ENCODE results near the gene PFKM. TPM values are rescaled to one million over a fixed set of nuclear protein-coding genes. Genes with fewer than 3 reads are reported as not detected.
A peak's percentile ranks its signal among the peaks of the same experiment; 100 is the strongest.
"Not testable (repeated sequence)": the region's sequence is repeated elsewhere in the genome, so short reads cannot be mapped to it uniquely, and the experiment has no call there.

The PFKM gene
- total RNA-seq, 2 experiments from 2014 or later, result 25.0 to 28.3 TPM

- Mint-ChIP-seq H3K27me3 (no peaks in the 10 kb centered on the region), H3K36me3 (peaks cover 32% of the 10 kb centered on the region), H3K27ac (no peak overlapping the region), H3K9me3 (ENCODE audit: low read depth) (no peaks in the 10 kb centered on the region), H3K4me1 (no peaks in the 10 kb centered on the region), H3K4me3 (no peak overlapping the region)
- ATAC-seq (no peak), DNase-seq (no peak)
- CTCF ChIA-PET, result interaction anchor here (1.0 to 1.2 kb wide), 2 partner anchors 17 to 181 kb away, joined by 3 read pairs; no protein-coding TSS in a partner anchor
These were observed 32.8 kb upstream of the PFKM start for GRCh38 chr12:48086327-48086726.

GRCh38 chr12:48092611-48093010 is 26.6 kb upstream of the PFKM start:
- Mint-ChIP-seq H3K4me3 (no peak overlapping the region), H3K36me3 (peaks cover 24% of the 10 kb centered on the region), H3K9me3 (ENCODE audit: low read depth) (no peaks in the 10 kb centered on the region), H3K27me3 (no peaks in the 10 kb centered on the region), H3K4me1 (peaks cover 2% of the 10 kb centered on the region), H3K27ac (no peak overlapping the region)
- ATAC-seq, result no peak
- CTCF ChIA-PET, result no interaction called here
- no peak for DNase-seq

GRCh38 chr12:48104531-48104930 is 14.6 kb upstream of the PFKM start:
- DNase-seq (no peak), ATAC-seq (no peak)
- Mint-ChIP-seq H3K9me3 (ENCODE audit: low read depth) (no peaks in the 10 kb centered on the region), H3K27ac (peak overlapping the region; percentile 86), H3K36me3 (peaks cover 8% of the 10 kb centered on the region), H3K27me3 (no peaks in the 10 kb centered on the region), H3K4me3 (peak overlapping the region; percentile 89), H3K4me1 (peaks cover 51% of the 10 kb centered on the region)
- CTCF ChIA-PET, result interaction anchor here (1.2 to 3.3 kb wide), 3 partner anchors 45 to 79 kb away, joined by 3 to 13 read pairs (median 3); partner anchors contain the start of gene CCDC184

GRCh38 chr12:48105321-48105866 is 13.8 kb upstream of the PFKM start:
- no peaks in the 10 kb centered on the region for H3K27me3 Mint-ChIP-seq
- peaks cover 57% of the 10 kb centered on the region for H3K4me1 Mint-ChIP-seq
- peak overlapping the region; percentile 89 for H3K4me3 Mint-ChIP-seq
- no peaks in the 10 kb centered on the region for H3K9me3 Mint-ChIP-seq (ENCODE audit: low read depth)
- ATAC-seq (peak; percentile 35), DNase-seq (no peak)
- peaks cover 6% of the 10 kb centered on the region for H3K36me3 Mint-ChIP-seq
- peak overlapping the region; percentile 86 for H3K27ac Mint-ChIP-seq
- CTCF ChIA-PET, result interaction anchor here (0.7 to 3.3 kb wide), 8 partner anchors 14 to 78 kb away, joined by 3 to 13 read pairs (median 3); partner anchors contain the start of genes ASB8 and CCDC184

GRCh38 chr12:48105867-48106680 is 13.1 kb upstream of the PFKM start, which contains the start of gene SENP1:
Gene SENP1 (minus strand): TSS chr12:48106079. CDS start chr12:48101472, 4,607 bp downstream.
- peak; percentile 93 for DNase-seq
- Mint-ChIP-seq H3K27ac (peak within 1 kb of the TSS; percentile 86), H3K4me3 (peak within 1 kb of the TSS; percentile 89), H3K9me3 (ENCODE audit: low read depth) (no peaks in the 10 kb centered on the region), H3K27me3 (no peaks in the 10 kb centered on the region), H3K4me1 (peaks cover 57% of the 10 kb centered on the region), H3K36me3 (peaks cover 6% of the 10 kb centered on the region)
- peak; percentile 84 for ATAC-seq
- CTCF ChIA-PET, result interaction anchor here (0.7 to 3.3 kb wide), 9 partner anchors 14 to 77 kb away, joined by 3 to 13 read pairs (median 3); partner anchors contain the start of genes ASB8, CCDC184 and PFKM

- peak overlapping the region; percentile 89 for H3K4me3 Mint-ChIP-seq
- no peak for ATAC-seq
- no peak for DNase-seq
- H3K36me3 Mint-ChIP-seq, result peaks cover 4% of the 10 kb centered on the region
- H3K4me1 Mint-ChIP-seq, result peaks cover 51% of the 10 kb centered on the region
- CTCF ChIA-PET, result interaction anchor here (0.5 to 3.3 kb wide), 5 partner anchors 13 to 80 kb away, joined by 3 to 13 read pairs (median 5); partner anchors contain the start of genes ASB8, CCDC184 and PFKM
- H3K9me3 Mint-ChIP-seq (ENCODE audit: low read depth), result no peaks in the 10 kb centered on the region
- H3K27ac Mint-ChIP-seq, result peak overlapping the region; percentile 86
- H3K27me3 Mint-ChIP-seq, result no peaks in the 10 kb centered on the region
These were observed 12.2 kb upstream of the PFKM start for GRCh38 chr12:48106681-48107613.

GRCh38 chr12:48109424-48109823 is 9.7 kb upstream of the PFKM start:
- no peak for DNase-seq
- H3K4me3 Mint-ChIP-seq, result no peak overlapping the region
- no peak for ATAC-seq
- peaks cover 4% of the 10 kb centered on the region for H3K27me3 Mint-ChIP-seq
- H3K4me1 Mint-ChIP-seq, result peaks cover 35% of the 10 kb centered on the region
- CTCF ChIA-PET, result interaction anchor here (1.2 kb wide), 1 partner anchor 74 kb away, joined by 3 read pairs; no protein-coding TSS in a partner anchor
- H3K36me3 Mint-ChIP-seq, result no peaks in the 10 kb centered on the region
- H3K9me3 Mint-ChIP-seq (ENCODE audit: low read depth), result no peaks in the 10 kb centered on the region
- H3K27ac Mint-ChIP-seq, result no peak overlapping the region

- peaks cover 32% of the 10 kb centered on the region for H3K4me1 Mint-ChIP-seq
- ATAC-seq, result no peak
- no peak overlapping the region for H3K27ac Mint-ChIP-seq
- CTCF ChIA-PET, result interaction anchor here (1.2 kb wide), 2 partner anchors 72 to 90 kb away, joined by 3 read pairs; no protein-coding TSS in a partner anchor
- H3K9me3 Mint-ChIP-seq (ENCODE audit: low read depth), result no peaks in the 10 kb centered on the region
- no peak for DNase-seq
- H3K27me3 Mint-ChIP-seq, result peaks cover 13% of the 10 kb centered on the region
- H3K4me3 Mint-ChIP-seq, result no peak overlapping the region
- peaks cover 1% of the 10 kb centered on the region for H3K36me3 Mint-ChIP-seq
These were observed 8.4 kb upstream of the PFKM start for GRCh38 chr12:48110691-48111311.

- ATAC-seq; H3K4me3 Mint-ChIP-seq; DNase-seq; H3K27ac Mint-ChIP-seq; H3K36me3 Mint-ChIP-seq; H3K9me3 Mint-ChIP-seq (ENCODE audit: low read depth); CTCF ChIA-PET: not testable (repeated sequence)
- H3K27me3 Mint-ChIP-seq, result peaks cover 13% of the 10 kb centered on the region
- H3K4me1 Mint-ChIP-seq, result peaks cover 31% of the 10 kb centered on the region
These were observed 7.9 kb upstream of the PFKM start for GRCh38 chr12:48111312-48111693.

GRCh38 chr12:48115957-48116356 is 3.2 kb upstream of the PFKM start:
- DNase-seq (no peak), ATAC-seq (no peak)
- CTCF ChIA-PET, result interaction anchor here (1.8 kb wide), 1 partner anchor 11 kb away, joined by 7 read pairs; no protein-coding TSS in a partner anchor
- Mint-ChIP-seq H3K27ac (no peak overlapping the region), H3K4me1 (peaks cover 20% of the 10 kb centered on the region), H3K36me3 (peaks cover 1% of the 10 kb centered on the region), H3K4me3 (no peak overlapping the region), H3K9me3 (ENCODE audit: low read depth) (no peaks in the 10 kb centered on the region), H3K27me3 (peaks cover 23% of the 10 kb centered on the region)

- ATAC-seq (no peak), DNase-seq (no peak)
- H3K4me3 Mint-ChIP-seq, result peak overlapping the region; percentile 99
- no peaks in the 10 kb centered on the region for H3K9me3 Mint-ChIP-seq (ENCODE audit: low read depth)
- peaks cover 23% of the 10 kb centered on the region for H3K27me3 Mint-ChIP-seq
- no peak overlapping the region for H3K27ac Mint-ChIP-seq
- peaks cover 3% of the 10 kb centered on the region for H3K36me3 Mint-ChIP-seq
- H3K4me1 Mint-ChIP-seq, result peaks cover 24% of the 10 kb centered on the region
- CTCF ChIA-PET, result interaction anchor here (1.4 to 2.2 kb wide), 2 partner anchors 11 to 39 kb away, joined by 5 to 6 read pairs; partner anchors contain the start of gene ASB8
These were observed 786 bp upstream of the PFKM start for GRCh38 chr12:48118284-48118871.

- ATAC-seq, result no peak
- DNase-seq, result no peak
- H3K27me3 Mint-ChIP-seq, result peaks cover 14% of the 10 kb centered on the region
- H3K36me3 Mint-ChIP-seq, result peaks cover 2% of the 10 kb centered on the region
- no peak overlapping the region for H3K27ac Mint-ChIP-seq
- H3K9me3 Mint-ChIP-seq (ENCODE audit: low read depth), result no peaks in the 10 kb centered on the region
- H3K4me1 Mint-ChIP-seq, result peaks cover 24% of the 10 kb centered on the region
- CTCF ChIA-PET, result interaction anchor here (1.0 to 2.2 kb wide), 2 partner anchors 13 to 37 kb away, joined by 3 to 6 read pairs; partner anchors contain the start of gene ASB8
- peak overlapping the region; percentile 99 for H3K4me3 Mint-ChIP-seq
These were observed 651 bp downstream of the PFKM start for GRCh38 chr12:48119834-48120195.

All from activated CD8-positive, alpha-beta memory T cell treated with anti-CD3 and anti-CD28 coated beads, Interleukin-2, amount 10 ng/mL, durations not matched to agents 7 days and 5 days (primary cell).